CD4-positive, alpha-beta T cell treated with Interferon gamma for 1 hour (primary cell): ENCODE results near the gene S100A6.
"Not testable (repeated sequence)": the region's sequence is repeated elsewhere in the genome, so short reads cannot be mapped to it uniquely, and the experiment has no call there.

Experiments
- DNase-seq: peaks from one replicate; pipeline ENCODE4 v3.0.0-alpha.2; 2020

The S100A6 gene

GRCh38 chr1:153535242-153536011 lies at the start of gene S100A6:
Gene S100A6, minus strand, starts transcription at chr1:153535991. Its CDS starts 652 bp downstream, at chr1:153535339.
- peak; percentile 47 for DNase-seq

GRCh38 chr1:153585006-153585405 lies 49.2 kb upstream of the S100A6 start:
- DNase-seq, result no peak

- no peak for DNase-seq
These were observed 48.2 kb upstream of the S100A6 start for GRCh38 chr1:153583976-153584375.

- not testable (repeated sequence) for DNase-seq
These were observed 47.7 kb upstream of the S100A6 start for GRCh38 chr1:153583514-153583913.

- not testable (repeated sequence) for DNase-seq
These were observed 47.0 kb upstream of the S100A6 start for GRCh38 chr1:153582836-153583235.

GRCh38 chr1:153578936-153579335 lies 43.1 kb upstream of the S100A6 start:
- DNase-seq, result no peak

GRCh38 chr1:153578490-153578889 lies 42.7 kb upstream of the S100A6 start:
- DNase-seq, result no peak

GRCh38 chr1:153577624-153578051 lies 41.8 kb upstream of the S100A6 start:
- DNase-seq, result no peak

GRCh38 chr1:153577138-153577537 lies 41.3 kb upstream of the S100A6 start:
- no peak for DNase-seq

- DNase-seq, result not testable (repeated sequence)
These were observed 39.7 kb upstream of the S100A6 start for GRCh38 chr1:153575497-153575896.

- not testable (repeated sequence) for DNase-seq
These were observed 39.3 kb upstream of the S100A6 start for GRCh38 chr1:153575081-153575491.

GRCh38 chr1:153573351-153573750 lies 37.6 kb upstream of the S100A6 start:
- DNase-seq, result no peak

GRCh38 chr1:153572569-153573015 lies 36.8 kb upstream of the S100A6 start:
- peak; percentile 65 for DNase-seq

- DNase-seq, result no peak
These were observed 35.9 kb upstream of the S100A6 start for GRCh38 chr1:153571706-153572105.

GRCh38 chr1:153570874-153571273 lies 35.1 kb upstream of the S100A6 start:
- no peak for DNase-seq

- DNase-seq, result no peak
These were observed 33.7 kb upstream of the S100A6 start for GRCh38 chr1:153569465-153569864.

GRCh38 chr1:153568367-153569099 lies 32.7 kb upstream of the S100A6 start:
- DNase-seq, result peak; percentile 73

GRCh38 chr1:153567621-153568366 lies 32.0 kb upstream of the S100A6 start:
- no peak for DNase-seq

- DNase-seq, result peak; percentile 88
These were observed 30.9 kb upstream of the S100A6 start for GRCh38 chr1:153566414-153567371.

- peak; percentile 66 for DNase-seq
These were observed 30.0 kb upstream of the S100A6 start, which contains the start of gene S100A2 for GRCh38 chr1:153565529-153566374. Gene S100A2, minus strand, starts transcription at chr1:153565844. Its CDS starts 1,967 bp downstream, at chr1:153563877.

- no peak for DNase-seq
These were observed 28.2 kb upstream of the S100A6 start for GRCh38 chr1:153563991-153564390.
